Uterus (tissue), 2 donors: ENCODE measurements around the gene RHEB.

Experiments used
- POLR2A ChIP-seq, 2 donors: fragments of 450-650 bp; IDR thresholded peaks; one replicate each; pipeline ENCODE4 v1.6.1; 2016; ENCODE audit warnings: antibody characterized with exemption in 2 of 2, mild to moderate bottlenecking in 1 of 2, moderate library complexity in 1 of 2
- TF ChIP-seq, protein P1 (sequence below), 4 experiments: fragments of 200-600 bp in 2 of 4; fragments of 450-650 bp in 2 of 4; sonication (generic) in 2 of 4; IDR thresholded peaks; one replicate each; pipeline ENCODE4 v1.5.1; 2016 to 2019; ENCODE audit warnings: antibody characterized with exemption in 4 of 4, mild to moderate bottlenecking in 2 of 4, moderate library complexity in 1 of 4

DNA sequence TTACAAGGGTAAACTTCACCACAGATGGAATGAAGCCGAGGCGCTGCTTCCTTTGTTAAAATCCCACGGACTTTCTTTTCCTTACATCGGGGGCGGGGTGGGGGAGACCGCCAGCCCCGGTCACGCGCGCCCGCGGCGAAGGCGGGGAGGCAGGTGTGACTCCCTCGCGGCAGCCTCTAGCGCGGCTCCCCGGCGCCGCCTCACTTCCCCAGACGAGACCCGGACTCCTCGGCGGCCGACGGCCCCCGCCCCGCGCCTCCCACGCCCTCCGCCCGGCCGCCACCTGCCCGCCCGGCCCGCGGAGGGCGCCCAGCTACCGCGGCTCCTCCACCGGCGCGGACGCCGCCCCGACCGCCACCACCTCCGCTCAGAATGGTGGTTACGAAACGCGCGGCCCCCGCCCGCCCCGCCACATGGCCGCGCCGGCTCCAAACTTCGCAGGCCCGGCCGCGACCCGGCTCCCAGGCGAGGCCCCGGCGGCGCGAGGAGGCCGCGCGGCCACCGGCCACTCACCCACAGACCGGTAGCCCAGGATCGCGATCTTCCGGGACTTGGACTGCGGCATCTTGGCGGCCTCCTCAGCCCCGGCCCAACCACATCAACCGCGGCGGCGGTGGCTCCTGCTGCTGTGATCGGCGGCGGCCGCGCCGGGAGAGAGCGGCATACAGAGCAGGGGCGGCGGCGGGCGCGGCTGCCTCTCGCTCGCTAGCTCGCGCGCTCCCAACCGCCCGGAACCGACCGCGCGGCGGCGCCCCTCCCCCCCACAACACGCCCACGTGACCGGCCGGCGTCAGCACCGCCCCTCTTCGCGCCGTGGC lies 539 bp downstream of the RHEB start:
- TF ChIP-seq, protein P1, sequence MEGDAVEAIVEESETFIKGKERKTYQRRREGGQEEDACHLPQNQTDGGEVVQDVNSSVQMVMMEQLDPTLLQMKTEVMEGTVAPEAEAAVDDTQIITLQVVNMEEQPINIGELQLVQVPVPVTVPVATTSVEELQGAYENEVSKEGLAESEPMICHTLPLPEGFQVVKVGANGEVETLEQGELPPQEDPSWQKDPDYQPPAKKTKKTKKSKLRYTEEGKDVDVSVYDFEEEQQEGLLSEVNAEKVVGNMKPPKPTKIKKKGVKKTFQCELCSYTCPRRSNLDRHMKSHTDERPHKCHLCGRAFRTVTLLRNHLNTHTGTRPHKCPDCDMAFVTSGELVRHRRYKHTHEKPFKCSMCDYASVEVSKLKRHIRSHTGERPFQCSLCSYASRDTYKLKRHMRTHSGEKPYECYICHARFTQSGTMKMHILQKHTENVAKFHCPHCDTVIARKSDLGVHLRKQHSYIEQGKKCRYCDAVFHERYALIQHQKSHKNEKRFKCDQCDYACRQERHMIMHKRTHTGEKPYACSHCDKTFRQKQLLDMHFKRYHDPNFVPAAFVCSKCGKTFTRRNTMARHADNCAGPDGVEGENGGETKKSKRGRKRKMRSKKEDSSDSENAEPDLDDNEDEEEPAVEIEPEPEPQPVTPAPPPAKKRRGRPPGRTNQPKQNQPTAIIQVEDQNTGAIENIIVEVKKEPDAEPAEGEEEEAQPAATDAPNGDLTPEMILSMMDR (IDR thresholded peaks at IDR 0.05) = peak in 3 of 4 experiments; percentile 9 to 21 (median 11)
- peak in 1 of 2 donors; percentile 67 for TF ChIP-seq POLR2A (IDR thresholded peaks at IDR 0.05)
